HG03039 (cell line): ENCODE measurements around the gene CLCA4.

Source experiments
- ATAC-seq: cut with Tn5 transposase; IDR thresholded peaks from one replicate; pipeline ENCODE4 v1.9.1; 2021; ENCODE audit warnings: mild to moderate bottlenecking, moderate library complexity; ENCODE audit not compliant: unreplicated experiment

Gene CLCA4

GRCh38 chr1:86523670-86524354 is 23.1 kb upstream of the CLCA4 start:
- ATAC-seq: no peak

- no peak for ATAC-seq
These were observed 19.6 kb upstream of the CLCA4 start for GRCh38 chr1:86527306-86527705.

- no peak for ATAC-seq
These were observed 16.6 kb upstream of the CLCA4 start for GRCh38 chr1:86530211-86530845.

GRCh38 chr1:86537928-86538695 is 8.8 kb upstream of the CLCA4 start:
- no peak for ATAC-seq

- no peak for ATAC-seq
These were observed 8.1 kb upstream of the CLCA4 start for GRCh38 chr1:86538775-86539174.

- no peak for ATAC-seq
These were observed 5.0 kb upstream of the CLCA4 start for GRCh38 chr1:86541859-86542258.

GRCh38 chr1:86542631-86543030 is 4.2 kb upstream of the CLCA4 start:
- no peak for ATAC-seq

GRCh38 chr1:86548839-86549238 is 2.0 kb downstream of the CLCA4 start:
- ATAC-seq: no peak

- ATAC-seq: no peak
These were observed 4.4 kb downstream of the CLCA4 start for GRCh38 chr1:86551305-86551704.

GRCh38 chr1:86552376-86552775 is 5.5 kb downstream of the CLCA4 start:
- ATAC-seq: no peak

GRCh38 chr1:86557739-86558138 is 10.9 kb downstream of the CLCA4 start:
- ATAC-seq: no peak

GRCh38 chr1:86563849-86564248 is 17.0 kb downstream of the CLCA4 start:
- ATAC-seq: no peak

GRCh38 chr1:86567341-86567740 is 20.5 kb downstream of the CLCA4 start:
- no peak for ATAC-seq

- no peak for ATAC-seq
These were observed 21.0 kb downstream of the CLCA4 start for GRCh38 chr1:86567878-86568277.

GRCh38 chr1:86573763-86574484 is 27.0 kb downstream of the CLCA4 start:
- no peak for ATAC-seq

GRCh38 chr1:86581231-86581630 is 34.4 kb downstream of the CLCA4 start:
- ATAC-seq: no peak

GRCh38 chr1:86582161-86582560 is 35.3 kb downstream of the CLCA4 start:
- no peak for ATAC-seq

- ATAC-seq: no peak
These were observed 36.2 kb downstream of the CLCA4 start for GRCh38 chr1:86583032-86583431.

GRCh38 chr1:86583593-86583992 is 36.7 kb downstream of the CLCA4 start:
- no peak for ATAC-seq

- no peak for ATAC-seq
These were observed 47.4 kb downstream of the CLCA4 start for GRCh38 chr1:86594284-86594770.

GRCh38 chr1:86596224-86596623 is 49.3 kb downstream of the CLCA4 start:
- no peak for ATAC-seq
